CD4-positive, alpha-beta T cell treated with Interleukin-4 for 4 hours (primary cell): ENCODE results near the gene ZDHHC6.
"Not testable (repeated sequence)": the region's sequence is repeated elsewhere in the genome, so short reads cannot be mapped to it uniquely, and the experiment has no call there.

Experiments
- DNase-seq: peaks from one replicate; pipeline ENCODE4 v3.0.0-alpha.2; 2020

ZDHHC6 gene

GRCh38 chr10:112388548-112388947 lies 58.2 kb downstream of the ZDHHC6 start:
- DNase-seq, result no peak

GRCh38 chr10:112388056-112388455 lies 58.7 kb downstream of the ZDHHC6 start:
- DNase-seq, result not testable (repeated sequence)

- no peak for DNase-seq
These were observed 61.5 kb downstream of the ZDHHC6 start for GRCh38 chr10:112385201-112385600.

- no peak for DNase-seq
These were observed 62.6 kb downstream of the ZDHHC6 start for GRCh38 chr10:112384141-112384540.

- no peak for DNase-seq
These were observed 63.4 kb downstream of the ZDHHC6 start for GRCh38 chr10:112383325-112383724.

- DNase-seq, result no peak
These were observed 64.0 kb downstream of the ZDHHC6 start for GRCh38 chr10:112382515-112383235.
